BJ (cell line): Measurements from ENCODE around the gene ZNF182. TPM values are rescaled to one million over a fixed set of nuclear protein-coding genes. Genes with fewer than 3 reads are reported as not detected.
"Not testable (repeated sequence)": the region's sequence is repeated elsewhere in the genome, so short reads cannot be mapped to it uniquely, and the experiment has no call there.

Experiments
- CTCF ChIA-PET: fragments of 350-600 bp; formaldehyde crosslinking; extraction: SDS; loops from one replicate; lab custom pipeline; 2021; ENCODE audit warnings: antibody characterized with exemption, inconsistent platforms; lab: Yijun Ruan, JAX
- POLR2A ChIA-PET: fragments of 300-600 bp; sonication (Branson Sonifier 250); formaldehyde crosslinking; extraction: SDS; loops from one replicate; lab custom pipeline; 2021; ENCODE audit warnings: antibody characterized with exemption; lab: Charles Lee
- DNase-seq: peaks from one replicate; pipeline ENCODE4 v3.0.0-alpha.2; 2011; ENCODE audit warnings: low read depth
- H3K27me3 ChIP-seq: 2 replicates; pipeline ENCODE4 v1.6.0; 2011; ENCODE audit warnings: low read length; ENCODE audit not compliant: control insufficient read depth, insufficient read depth
- H3K36me3 ChIP-seq: 2 replicates; pipeline ENCODE4 v1.5.1; 2011; ENCODE audit warnings: low read length; ENCODE audit not compliant: control insufficient read depth, insufficient read depth
- H3K4me3 ChIP-seq: 2 replicates; pipeline ENCODE4 v1.5.1; 2011; ENCODE audit warnings: low read depth, mild to moderate bottlenecking, control low read depth, low read length
- polyA plus RNA-seq: library from polyadenylated mRNA; depleted of rRNA; stranded (reverse); fragments of >200 nt; gene quantifications from 2 replicates; pipeline ENCODE4 v1.2.3, GENCODE V29; 2011; rRNA removed
- TF ChIP-seq, protein P1 (sequence below): IDR thresholded peaks from 2 replicates; pipeline ENCODE4 v1.5.1; 2011; ENCODE audit warnings: low read depth, mild to moderate bottlenecking, control low read depth, inconsistent platforms, low read length, moderate library complexity; ENCODE audit not compliant: insufficient read depth

Gene ZNF182
- polyA plus RNA-seq, 1 experiment, result 1.4 TPM

DNA sequence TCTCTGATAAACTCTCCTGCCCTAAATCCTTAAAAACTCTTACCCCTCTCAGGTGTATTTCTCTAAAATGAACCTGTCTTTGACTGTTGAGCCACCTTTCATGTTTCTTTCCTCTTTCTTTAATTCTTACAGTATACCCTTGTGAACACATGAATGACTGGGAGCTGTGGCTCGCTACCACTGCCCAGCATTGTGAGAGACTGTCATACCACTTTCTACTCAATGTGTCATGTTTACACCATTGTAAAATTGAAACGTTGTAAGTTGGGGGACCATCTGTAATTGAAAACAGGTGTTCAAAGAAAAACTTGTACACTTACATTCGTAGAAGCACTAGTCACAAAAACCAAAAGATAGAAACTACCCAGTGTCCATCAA, 66.9 kb downstream of the ZNF182 start:
- H3K27me3 ChIP-seq, result no peaks in the 10 kb centered on the region
- H3K36me3 ChIP-seq, result no peaks in the 10 kb centered on the region
- no peak overlapping the region for H3K4me3 ChIP-seq
- TF ChIP-seq, protein P1, sequence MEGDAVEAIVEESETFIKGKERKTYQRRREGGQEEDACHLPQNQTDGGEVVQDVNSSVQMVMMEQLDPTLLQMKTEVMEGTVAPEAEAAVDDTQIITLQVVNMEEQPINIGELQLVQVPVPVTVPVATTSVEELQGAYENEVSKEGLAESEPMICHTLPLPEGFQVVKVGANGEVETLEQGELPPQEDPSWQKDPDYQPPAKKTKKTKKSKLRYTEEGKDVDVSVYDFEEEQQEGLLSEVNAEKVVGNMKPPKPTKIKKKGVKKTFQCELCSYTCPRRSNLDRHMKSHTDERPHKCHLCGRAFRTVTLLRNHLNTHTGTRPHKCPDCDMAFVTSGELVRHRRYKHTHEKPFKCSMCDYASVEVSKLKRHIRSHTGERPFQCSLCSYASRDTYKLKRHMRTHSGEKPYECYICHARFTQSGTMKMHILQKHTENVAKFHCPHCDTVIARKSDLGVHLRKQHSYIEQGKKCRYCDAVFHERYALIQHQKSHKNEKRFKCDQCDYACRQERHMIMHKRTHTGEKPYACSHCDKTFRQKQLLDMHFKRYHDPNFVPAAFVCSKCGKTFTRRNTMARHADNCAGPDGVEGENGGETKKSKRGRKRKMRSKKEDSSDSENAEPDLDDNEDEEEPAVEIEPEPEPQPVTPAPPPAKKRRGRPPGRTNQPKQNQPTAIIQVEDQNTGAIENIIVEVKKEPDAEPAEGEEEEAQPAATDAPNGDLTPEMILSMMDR, result no peak
- no peak for DNase-seq
- ChIA-PET POLR2A (no interaction called here), CTCF (no interaction called here)

DNA sequence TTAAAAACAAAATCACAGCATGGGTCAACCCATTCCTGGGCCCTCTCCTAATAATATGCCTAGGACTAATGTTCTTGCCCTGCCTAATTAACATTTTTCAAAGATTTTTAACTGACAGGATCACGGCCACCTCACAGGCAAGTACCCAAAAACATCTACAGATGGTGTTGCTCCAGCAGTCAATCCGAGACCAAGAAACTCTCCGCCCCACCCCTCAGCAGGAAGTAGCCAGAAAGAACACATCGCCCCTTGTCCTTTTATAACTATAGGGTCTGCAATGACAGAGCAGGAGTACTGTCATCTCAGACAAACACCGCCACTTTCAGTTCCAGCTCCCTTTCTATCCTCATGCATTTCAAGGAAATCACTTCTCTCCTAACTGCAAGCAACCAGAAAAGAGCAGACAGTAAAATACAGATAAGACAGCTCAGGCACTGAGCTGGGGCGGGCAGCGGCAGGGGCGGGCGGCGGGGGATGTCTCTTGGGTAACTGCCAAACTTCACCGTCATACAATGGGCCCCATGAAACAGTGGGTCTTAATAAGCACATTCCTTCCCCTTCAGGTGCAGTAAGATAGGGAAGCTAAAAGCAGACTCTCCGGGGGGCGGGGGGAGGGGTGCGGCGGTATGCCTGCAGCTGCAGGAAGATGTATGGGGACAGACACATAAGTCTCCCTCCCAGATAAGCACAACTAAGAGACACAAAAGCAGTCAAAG, 67.4 kb downstream of the ZNF182 start:
- CTCF ChIA-PET, result no interaction called here
- POLR2A ChIA-PET, result no interaction called here
- TF ChIP-seq, protein P1, result no peak
- DNase-seq, result no peak
- Histone ChIP-seq H3K4me3 (no peak overlapping the region), H3K36me3 (no peaks in the 10 kb centered on the region), H3K27me3 (no peaks in the 10 kb centered on the region)

DNA sequence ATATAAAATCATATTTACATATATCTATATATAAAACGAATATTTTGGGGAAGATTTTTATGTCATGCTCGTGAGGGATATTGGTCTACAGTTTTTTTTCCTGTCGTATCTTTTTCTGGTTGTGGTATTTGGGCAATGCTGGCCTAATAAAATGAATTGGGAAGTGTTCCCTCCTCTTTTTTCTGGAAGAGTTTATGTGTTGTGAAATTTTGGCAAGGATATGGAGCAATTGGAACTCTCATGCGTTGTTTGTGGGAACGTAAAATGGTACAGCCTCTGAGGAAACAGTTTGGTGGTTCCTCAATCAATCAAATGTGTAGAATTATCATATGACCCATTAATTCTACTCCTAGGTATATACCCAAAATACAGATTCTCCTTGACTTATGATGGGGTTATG, 69.8 kb downstream of the ZNF182 start:
- no peak overlapping the region for H3K4me3 ChIP-seq
- CTCF ChIA-PET, result no interaction called here
- TF ChIP-seq, protein P1, result no peak
- DNase-seq, result no peak
- POLR2A ChIA-PET, result no interaction called here
- H3K27me3 ChIP-seq, result no peaks in the 10 kb centered on the region
- no peaks in the 10 kb centered on the region for H3K36me3 ChIP-seq

DNA sequence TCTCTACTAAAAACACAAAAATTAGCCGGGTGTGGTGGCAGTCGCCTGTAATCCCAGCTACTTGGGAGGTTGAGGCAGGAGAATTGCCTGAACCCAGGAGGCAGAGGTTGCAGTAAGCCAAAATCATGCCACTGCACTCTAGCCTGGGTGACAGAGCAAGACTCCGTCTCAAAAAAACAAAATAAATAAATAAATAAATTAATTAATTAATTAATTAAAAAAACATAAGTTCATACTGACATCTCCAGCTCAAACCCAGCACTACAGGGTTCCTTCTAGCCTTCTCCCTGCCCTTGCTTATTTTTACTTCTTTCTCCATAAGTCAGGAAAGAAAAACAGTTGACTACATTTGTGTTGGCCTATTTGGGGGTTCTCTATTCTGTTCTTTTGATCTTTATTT, 71.8 kb downstream of the ZNF182 start:
- POLR2A ChIA-PET, H3K36me3 ChIP-seq, H3K27me3 ChIP-seq, CTCF ChIA-PET, DNase-seq, H3K4me3 ChIP-seq: not testable (repeated sequence)

DNA sequence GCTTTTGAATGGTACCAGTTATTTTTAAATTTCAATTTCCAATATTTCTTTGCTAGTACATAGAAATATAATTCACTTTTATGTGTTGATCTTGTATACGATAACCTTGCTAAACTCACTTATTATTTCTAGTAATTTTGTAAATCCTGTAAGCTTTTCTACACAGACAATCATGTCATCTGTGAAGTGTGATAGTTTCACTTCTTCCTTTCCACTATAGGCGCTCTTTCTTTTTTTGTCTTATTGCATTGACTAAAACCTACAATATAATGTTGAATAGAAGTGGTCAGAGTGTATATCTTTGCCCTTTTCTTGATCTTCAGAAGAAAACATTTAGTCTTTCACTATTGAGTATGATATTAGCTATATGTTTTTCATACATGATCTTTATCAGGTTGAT, 76.6 kb downstream of the ZNF182 start:
- H3K36me3 ChIP-seq, result no peaks in the 10 kb centered on the region
- H3K4me3 ChIP-seq, result no peak overlapping the region
- TF ChIP-seq, protein P1, result no peak
- no peaks in the 10 kb centered on the region for H3K27me3 ChIP-seq
- DNase-seq, result no peak
- POLR2A ChIA-PET, result no interaction called here
- CTCF ChIA-PET, result no interaction called here

Other genes with a start within 250 kb of the ZNF182 start
- gene ZNF81, start 167.1 kb downstream of the ZNF182 start, polyA plus RNA-seq, result 2.6 and 3.9 TPM in 2 replicates
- not detected in 2 replicates for gene SPACA5, start 3.0 kb upstream of the ZNF182 start, polyA plus RNA-seq
- gene ZNF630, start 67.7 kb upstream of the ZNF182 start, polyA plus RNA-seq, result 0.90 and 1.5 TPM in 2 replicates
- gene SPACA5B, start 126.6 kb upstream of the ZNF182 start, polyA plus RNA-seq, result not detected in 2 replicates
- not detected in 2 replicates for gene SSX5, start 192.8 kb upstream of the ZNF182 start, polyA plus RNA-seq